Activated CD8-positive, alpha-beta memory T cell treated with anti-CD3 and anti-CD28 coated beads, Interleukin-2, amount 50 U/mL, for 48 hours (primary cell): ENCODE results near the gene RNF186.
"Not testable (repeated sequence)": the region's sequence is repeated elsewhere in the genome, so short reads cannot be mapped to it uniquely, and the experiment has no call there.

Experiments
- DNase-seq: peaks from one replicate; pipeline ENCODE4 v3.0.0-alpha.2; 2020

The RNF186 gene

DNA sequence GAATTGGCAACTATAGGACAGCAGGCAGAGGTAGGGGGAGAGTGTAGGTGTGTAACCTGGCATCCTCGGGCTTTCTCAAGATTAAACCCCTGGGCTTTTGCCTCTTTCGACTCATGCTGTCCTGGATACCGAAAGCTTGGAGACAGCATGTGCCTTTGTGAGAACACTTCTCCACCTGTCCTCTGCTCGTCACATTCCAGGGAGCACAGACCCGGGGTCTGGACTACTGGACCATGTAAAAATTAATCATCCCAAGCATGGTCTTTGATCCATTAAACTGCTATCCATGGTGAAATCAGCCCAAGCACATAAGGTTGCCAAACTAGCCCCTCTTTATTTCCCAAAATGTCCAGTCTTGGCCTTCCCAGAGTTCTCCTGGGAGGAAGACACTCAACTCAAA lies 9.0 kb upstream of the RNF186 start:
- no peak for DNase-seq

DNA sequence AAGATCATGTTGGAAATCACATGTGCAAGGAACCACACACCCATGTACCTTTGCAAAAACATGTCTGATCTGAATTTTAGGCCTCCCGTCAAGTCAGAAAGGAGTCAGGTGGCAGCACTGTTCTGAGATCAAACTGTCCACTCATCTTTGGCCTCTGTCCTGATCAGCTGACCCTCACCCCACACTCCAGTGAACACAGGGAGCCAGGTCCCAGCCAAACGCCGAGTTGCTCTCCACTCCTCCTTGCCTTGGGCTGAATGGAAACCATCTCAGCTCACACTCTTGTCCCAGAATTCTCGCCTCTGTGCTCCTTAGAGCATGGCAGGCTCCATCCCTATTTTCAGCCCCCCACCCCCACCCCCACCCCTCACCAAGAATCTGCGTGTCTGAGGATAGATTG lies 4.6 kb upstream of the RNF186 start:
- DNase-seq, result no peak

DNA sequence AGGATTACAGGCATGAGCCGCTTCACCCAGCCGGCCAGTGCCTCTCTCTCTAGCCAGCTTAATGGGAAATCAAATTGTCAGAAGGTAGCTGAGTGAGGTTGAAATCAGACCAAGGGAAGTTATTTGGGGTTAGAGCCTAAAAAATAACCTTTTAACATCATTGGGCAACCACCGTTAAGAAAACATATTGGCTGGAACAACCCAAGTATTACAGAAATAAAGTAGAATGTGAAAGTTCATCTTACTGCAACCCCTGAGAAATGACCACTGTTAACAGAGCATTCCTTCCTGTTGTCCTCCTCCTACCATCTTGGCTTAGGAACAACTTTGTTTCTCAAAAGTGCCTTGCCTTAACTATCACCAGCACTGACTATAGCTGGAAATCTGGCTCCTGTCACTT lies 3.2 kb upstream of the RNF186 start:
- DNase-seq, result no peak

DNA sequence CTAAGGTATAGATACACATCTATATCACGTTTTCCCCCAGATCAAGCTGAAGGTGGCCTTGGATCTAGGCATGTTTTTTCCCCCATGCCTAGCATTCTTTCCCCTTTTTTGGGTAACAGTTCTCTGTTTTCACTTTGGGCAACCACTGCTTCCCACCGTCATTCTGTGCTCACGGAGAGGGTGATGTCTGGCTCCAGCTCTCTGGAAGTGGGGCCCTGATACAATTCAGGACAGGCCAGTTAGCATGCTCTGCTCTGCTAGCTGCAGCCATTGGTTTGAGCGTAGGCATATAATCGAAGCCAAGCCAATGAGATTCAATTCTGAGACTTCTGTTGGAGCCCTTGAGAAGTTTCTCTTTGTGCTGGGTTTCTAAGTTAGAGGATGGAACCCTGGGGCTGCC lies 2.1 kb upstream of the RNF186 start:
- DNase-seq, result peak; percentile 18

DNA sequence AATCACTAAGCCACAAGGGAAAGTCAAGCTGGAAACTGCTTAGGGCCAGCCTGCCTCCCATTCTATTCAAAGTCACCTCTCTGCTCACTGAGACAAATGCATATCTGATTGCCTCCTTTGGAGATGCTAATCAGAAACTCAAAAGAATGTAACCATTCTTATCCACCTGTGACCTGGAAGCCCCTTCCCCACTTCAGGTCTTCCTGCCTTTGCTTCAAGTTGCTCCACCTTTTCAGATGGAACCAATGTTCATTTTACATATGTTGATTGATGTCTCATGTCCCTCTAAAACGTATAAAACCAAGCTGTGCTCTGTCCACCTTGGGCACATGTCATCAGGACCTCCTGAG lies 1.6 kb upstream of the RNF186 start:
- not testable (repeated sequence) for DNase-seq

DNA sequence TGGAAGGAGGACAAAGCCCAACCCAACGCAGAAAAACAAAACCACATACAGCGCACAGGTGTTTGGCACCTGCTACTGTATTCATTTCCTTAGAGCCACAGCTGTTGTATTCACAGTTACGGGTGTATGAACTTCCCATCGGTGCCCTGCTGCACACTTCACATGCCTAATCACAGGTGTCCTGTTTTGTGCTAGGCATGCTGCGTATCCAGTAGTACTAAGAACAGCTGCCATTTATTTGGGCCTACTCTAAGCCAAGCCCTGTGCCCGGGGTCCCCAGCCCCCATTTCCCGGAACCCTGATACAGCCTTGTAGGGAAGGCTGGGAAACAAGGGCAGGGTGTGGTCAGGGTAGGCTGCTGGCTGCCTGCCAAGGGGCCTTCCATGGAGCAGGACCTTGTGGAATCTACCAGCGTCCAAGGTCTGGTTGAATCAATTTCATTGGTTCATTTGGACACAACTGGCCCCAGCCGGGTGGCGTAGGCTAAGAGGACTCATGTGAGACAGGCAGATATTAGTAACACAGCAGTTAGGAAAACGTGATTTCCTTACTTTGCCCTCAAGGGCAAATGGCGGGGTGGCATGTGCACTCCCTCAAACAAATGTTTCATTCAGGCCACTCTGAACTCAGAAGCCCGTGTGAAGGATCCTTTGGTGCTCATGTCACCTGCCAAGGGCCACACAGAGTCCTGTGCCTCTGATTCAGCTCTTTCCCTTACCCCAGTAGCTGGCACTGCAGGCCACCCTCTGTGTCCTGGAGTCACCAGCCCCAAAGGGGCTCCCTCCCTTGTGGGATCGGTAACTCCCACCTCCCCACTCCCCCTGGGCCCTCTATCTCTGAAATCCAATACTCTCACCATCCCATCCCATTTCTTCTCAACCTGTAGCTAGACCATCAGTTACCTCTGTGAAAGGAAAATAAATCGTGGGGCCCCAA lies 986 bp upstream of the RNF186 start:
- DNase-seq, result peak; percentile 40

DNA sequence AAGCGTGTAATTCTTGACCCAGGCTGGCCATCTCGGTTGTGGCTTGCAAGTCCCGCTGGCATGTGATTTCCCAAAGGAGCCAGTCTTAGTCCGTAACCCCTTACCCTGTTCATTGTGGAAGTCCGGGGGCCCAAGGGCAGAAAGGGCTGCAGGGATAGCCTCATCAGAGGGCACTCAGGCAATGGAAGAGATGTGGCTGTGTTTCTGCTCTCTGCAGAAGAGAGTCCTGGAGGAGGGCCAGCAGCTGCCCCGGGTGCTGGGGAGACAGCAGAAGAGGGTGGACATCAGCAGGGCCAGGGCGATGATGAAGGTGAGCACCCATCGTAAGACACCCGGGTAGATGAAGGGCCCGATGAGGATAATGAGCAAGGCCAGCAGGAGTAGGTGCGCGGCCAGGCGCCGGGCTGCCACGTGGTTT lies 830 bp downstream of the RNF186 start:
- no peak for DNase-seq

DNA sequence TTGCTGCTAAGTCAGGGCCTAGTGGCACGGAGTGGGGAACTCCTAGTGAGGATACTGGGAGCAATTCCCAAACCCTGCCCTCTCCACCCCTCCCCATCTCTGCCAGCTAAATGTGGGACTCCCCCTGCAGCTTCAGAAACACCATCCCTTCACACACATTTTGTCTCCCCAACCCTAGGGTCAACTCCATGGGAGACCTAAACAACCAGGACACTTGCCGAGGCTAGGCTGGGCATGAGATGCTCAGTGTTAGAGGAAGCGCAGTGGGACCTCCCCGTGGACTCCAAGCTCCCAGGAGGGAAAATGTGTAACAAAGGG lies 1.5 kb downstream of the RNF186 start:
- peak; percentile 15 for DNase-seq

DNA sequence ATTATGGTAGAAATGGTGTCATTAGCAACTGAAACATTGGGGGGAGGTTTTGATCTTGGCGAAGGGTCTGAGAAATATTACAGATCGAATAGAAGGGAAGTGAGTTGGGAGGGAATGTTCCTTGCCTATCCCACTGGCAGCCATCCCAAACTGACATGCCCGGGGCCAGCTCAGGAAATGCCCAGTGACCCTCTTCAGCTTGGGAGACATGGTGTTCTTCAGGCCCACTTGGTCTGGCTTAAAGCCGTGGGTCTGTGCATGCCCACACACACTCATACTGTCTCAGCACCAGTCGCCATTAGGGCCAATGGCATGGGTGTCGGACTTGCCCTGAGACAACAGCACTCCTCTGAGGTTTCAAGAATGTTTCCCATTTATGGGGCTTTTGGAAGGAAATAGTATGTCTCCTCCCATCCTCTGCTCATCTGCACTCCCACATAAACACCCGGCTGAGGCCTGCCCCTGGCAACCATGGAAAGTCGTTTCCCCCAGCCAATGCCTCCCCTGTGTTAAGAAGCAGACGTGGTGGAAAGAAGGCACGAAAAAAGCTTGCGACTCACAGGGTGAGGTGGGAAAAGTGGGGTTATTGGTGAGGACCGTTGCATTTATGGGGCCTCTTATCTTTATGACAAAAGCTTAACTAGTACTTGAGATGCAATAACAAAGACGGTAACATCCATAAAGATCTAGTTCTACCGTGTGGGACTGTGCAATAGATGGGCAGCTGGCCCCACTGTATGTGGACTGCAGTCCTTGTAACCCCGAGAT lies 2.0 kb downstream of the RNF186 start:
- DNase-seq, result no peak

DNA sequence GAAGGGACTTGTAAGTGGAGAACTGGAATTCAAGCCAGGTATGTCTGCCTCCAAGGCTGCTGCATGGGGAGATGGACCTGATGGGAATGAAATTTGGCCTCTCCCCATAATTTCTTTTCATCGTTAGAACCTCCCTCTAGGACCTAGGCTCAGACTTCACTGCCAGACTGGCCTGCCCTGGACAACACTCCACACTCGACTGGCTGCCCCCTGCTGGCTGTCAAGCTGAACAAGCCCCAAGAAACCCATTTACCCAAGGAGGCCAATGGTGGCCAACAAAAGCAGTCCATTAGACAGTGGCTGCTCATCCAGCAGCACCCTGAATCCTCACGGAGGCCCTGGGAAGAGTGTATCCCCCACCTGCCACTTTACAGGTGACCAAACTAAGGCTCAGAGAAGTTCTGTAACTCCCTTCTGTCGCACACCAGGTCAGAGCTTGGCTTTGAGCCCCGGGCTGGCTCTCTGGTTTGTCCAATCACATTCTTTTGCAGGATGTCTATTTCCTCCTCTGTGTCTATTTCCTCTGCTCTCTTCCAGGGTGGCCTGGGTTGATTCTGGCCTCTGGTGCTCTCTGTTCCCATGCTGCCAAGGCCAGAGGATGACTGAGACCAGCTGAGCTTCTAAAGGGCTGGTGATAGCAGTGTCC lies 3.8 kb downstream of the RNF186 start:
- DNase-seq, result peak; percentile 71

DNA sequence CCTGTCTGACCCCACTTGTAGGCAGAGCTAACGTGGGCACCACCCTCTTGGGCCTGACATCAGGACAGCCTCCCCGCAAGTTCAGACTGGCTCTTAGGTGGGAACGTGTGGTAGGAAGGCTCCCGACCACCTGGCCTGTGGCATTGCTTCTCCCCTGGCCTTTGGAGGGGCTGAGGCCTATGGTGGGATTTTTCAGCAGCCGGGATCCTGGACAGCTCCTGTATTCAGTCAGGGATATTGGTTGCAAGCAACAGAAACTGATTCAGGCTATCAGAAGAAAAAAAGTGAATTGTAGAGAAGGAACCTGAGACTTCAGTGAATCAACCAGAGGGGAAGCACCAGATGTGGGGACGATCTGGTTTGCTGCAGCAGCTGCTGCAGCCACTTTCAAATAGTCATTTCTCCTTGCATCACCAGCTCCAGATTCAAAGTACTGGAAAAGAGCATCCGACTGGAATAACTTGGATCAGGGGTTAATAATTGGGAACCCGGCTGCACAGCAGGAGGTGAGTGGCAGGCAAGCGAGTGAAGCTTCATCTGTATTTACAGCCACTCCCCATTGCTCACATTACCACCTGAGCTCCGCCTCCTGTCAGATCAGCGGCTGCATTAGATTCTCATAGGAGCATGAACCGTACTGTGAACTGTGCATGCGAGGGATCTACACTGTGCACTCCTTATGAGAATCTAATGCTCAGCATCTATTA lies 5.9 kb downstream of the RNF186 start:
- no peak for DNase-seq

DNA sequence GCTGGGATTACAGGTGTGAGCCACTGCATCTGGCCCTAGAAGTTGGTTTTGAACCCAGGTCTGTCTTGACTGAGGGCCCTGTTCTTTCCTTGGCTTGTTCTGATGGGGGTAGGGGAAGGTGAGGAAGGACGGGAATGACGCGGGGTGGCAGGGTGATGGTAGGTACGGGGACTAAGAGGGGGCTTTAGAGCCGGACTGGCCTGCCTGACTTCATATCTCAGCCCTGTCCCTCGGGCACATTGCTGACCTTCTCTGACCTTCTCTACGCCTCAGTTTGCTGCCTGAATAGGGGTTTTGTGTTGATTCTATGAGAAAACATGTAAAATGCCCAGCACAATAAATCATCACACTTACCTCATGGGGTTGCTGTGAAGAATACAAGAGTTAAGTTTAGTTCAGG lies 6.7 kb downstream of the RNF186 start:
- no peak for DNase-seq

DNA sequence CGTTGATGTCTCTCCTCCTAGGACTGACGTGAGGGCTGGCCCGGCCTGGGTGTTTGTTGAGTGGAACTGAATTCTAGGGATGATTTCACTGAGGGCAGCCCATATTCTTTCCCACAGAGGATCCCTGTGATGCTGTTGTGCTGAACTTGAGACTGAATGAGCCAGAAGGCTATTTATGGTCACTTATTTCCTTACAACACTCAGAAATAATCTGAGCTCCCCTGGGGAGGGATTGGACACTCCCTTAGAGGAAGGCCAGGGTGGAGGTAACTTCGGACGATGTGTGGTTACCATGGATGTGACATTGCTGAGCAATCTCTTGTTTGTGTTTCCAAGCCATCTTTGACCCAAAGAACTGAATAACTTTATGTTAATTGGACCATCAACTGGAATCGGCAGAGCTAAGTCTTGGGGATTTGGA lies 10.2 kb downstream of the RNF186 start:
- no peak for DNase-seq

DNA sequence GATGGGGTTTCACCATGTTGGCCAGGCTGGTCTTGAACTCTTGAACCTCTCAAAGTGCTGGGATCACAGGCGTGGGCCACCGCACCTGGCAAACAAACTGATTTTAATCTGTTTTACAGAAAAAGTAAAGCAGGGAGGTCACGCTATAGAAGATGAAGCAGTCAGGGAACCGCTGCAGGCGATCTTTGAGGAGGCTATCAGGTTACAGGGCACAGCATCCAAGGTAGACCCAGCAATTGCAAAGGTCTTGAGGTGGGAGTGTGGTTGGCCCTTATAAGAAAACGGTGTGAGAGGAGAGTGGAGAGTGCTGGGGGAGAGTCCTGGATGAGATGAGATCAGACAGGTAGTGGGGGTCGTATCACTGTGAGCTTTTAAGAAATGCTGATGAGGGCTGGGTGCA lies 12.8 kb downstream of the RNF186 start:
- no peak for DNase-seq

DNA sequence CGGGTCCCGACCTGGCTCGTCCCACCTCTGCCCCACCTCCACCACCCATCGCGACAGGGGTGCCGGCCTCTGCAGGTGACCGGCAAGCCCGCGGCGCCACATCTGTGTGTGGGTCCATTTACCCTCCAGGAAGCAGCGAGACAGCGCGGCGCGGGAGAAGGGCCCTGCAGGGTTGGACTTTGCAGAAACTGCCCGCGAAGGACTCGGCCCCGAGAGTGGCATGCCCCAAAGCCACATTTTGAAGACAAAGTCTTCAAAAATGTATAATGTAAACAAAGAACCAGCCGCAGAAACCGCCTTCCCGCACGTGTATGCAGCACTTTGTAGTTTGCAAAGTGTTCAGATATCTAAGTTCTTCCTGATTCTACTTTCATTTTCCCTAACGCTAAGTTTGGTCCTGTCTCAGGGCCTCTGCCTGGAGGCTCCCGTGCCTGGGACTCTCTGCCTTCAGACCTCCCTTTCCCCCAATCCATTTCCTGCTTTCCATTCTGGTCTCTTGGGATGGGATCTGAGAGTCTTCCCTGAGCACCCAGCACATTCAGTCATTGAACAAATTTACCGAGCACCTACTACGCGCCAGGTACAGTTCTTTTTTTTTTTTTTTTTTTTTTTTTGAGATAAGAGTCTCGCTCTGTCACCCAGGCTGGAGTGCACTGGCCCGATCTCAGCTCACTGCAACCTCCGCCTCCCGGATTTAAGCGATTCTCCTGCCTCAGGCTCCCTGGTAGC lies 14.8 kb downstream of the RNF186 start:
- DNase-seq, result peak; percentile 82

DNA sequence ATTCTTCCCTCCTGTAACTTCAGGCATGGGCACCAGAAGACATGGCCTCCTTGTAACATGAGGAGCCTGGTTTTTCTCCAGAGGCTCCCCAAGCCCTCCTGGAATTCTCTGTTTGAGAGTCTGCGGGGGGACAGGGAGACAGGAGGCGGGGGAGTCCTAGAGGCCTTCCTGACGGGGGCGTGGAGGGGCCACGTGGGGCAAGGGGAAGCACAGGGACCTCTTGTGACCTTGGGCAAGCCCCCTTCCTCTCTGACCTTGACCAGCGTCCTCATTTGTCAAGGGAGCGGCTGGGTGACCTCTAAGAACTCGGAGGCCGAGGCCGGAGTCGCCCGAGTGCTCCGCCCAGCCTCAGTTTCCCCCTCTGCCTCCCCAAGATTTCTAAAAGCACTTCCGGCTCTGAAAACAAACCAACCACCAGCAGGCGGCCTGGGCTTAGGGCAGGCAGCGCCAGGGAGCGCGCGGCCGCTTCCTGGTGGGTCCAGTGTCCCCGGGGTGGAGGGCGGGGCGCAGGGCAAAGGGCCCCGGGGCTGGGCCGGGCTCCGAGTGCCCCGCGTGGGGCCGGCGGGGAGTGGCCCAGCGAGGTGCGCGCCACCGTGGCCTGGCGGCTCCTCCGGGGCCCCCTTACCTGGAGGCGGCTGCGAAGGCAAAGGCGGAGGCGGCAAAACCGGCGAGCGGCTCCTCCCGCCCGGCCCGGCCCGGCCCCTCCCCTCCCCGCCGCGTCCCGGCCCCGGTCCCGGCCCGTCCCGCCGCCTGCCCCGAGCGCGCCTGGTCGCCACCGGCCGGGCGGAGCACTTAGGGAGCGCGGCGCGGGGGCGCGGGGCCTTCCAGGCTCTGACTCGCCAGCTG lies 15.6 kb downstream of the RNF186 start, which contains the start of gene TMCO4:
TSS of gene TMCO4 (minus strand) at position 687 of the 846 bp plus-strand sequence. CDS start 19,158 bp downstream, outside the sequence.
- peak; percentile 80 for DNase-seq

DNA sequence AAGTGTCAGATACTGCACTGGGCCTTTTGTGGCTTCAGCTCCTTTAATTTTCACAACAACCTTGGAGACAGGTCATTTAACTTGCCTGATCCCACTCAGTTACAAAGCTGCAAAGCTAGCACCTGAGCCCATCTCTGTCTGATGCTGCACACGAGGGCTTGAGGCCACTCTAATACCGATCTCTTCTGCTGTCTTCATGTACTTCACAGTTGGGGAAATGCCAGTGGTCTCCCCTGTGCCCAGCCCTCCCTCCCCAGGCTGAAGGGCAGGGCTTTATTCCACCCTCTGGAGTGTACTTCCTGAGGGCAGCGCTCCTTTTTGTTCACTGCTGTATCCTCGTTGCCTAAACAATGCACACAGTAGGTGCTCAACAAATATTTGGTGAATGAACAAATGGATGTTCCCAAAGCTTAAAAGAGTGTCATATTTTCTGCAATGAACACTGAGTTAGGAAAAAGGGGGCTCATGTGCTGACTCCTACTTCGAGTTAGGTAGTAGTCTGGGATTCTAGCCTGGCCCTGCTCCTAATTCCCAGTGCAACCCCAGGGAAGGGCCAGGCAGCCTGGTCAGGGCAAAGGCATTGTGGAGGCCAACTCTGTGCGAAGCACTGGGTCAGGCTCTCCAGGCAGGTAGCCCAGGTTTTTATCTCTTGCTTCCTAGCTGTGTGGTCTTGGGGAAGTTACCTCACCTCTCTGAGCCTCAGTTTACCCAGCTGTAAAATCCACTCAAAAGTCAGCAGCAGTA lies 16.4 kb downstream of the RNF186 start:
- no peak for DNase-seq

DNA sequence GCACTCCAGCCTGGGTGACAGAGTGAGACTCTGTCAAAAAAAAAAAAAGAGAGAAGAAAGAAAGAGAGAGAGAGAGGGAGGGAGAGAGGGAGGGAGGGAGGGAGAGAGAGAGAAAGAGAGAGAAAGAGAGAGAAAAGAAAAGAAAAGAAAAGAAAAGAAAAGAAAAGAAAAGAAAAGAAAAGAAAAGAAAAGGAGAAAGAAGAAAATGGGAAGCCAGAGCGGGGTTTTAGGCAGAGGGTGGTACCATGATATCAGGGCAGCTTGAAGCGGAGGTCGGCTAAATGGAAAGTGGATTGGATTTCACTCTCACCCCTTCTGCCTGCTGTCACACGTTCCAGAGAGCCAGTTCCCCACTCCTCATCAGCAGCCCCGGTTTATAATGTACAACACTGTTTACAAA lies 17.3 kb downstream of the RNF186 start:
- no peak for DNase-seq

DNA sequence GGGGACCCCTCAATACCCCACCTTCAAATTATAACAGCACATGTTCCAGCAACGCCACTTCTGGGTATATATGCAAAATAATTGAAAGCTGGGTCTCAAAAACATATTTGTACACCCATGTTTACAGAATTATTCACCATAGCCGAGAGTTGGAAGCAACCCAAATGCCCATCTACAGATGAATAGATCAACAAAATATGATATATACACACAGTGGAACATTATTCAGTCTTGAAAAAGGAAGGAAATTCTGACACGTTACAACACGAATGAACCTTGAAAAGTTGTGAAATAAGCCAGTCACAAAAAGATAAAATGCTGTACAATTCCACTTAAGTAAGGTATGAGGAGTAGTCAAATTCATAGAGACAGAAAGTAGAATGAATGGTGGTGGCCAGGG lies 20.5 kb downstream of the RNF186 start:
- no peak for DNase-seq

DNA sequence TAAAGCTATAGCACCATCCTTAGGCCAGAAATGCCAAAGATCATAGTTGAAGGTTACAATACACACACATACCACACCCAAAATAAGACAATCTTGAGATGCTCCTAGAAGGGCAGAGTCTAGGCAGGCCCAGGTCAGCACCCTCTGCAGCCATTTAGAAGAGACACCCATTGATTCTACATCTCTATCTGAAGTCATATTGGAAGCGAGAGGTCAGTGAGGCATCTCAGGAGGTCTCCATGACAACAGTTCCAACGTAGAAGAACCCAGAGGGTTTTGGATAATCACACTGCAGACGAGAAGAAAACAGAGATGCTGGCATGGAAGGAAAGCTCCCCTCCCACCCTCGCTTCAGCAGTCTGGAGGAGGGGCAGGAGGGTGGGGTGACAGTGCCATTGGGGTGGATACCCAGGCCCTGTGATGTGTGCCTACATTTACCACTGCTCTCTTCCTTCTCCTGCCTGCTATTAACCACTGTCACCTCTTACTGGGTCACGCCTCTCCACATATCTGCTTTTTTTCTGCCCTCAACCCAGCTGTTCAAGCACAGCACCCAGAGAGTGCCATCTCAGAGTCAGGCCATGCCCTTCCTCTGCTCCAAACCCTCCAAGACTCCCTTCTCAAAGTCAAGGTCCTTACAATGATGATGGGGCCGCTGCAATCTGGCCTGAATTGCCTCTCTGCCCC lies 21.6 kb downstream of the RNF186 start:
- DNase-seq, result no peak
